PC-3 (cell line): ENCODE data around the gene H2AZ2. TPM values are rescaled to one million over a fixed set of nuclear protein-coding genes. Genes with fewer than 3 reads are reported as not detected.

Experiments used
- ATAC-seq: fragments of 200-7000 bp; cut with Tn5 transposase; 2 replicates; pipeline ENCODE4 v1.9.1; 2020; ENCODE audit warnings: mild to moderate bottlenecking, moderate library complexity
- BruUV-seq: library from RNA; stranded (reverse); fragments of 400-500 nt; replicated peaks from 2 replicates; lab custom pipeline; 2021; lab: Mats Ljungman, UMichigan
- CTCF ChIA-PET: fragments of 300-600 bp; sonication (Branson Sonifier 250); formaldehyde crosslinking; loops from one replicate; lab custom pipeline; 2022; ENCODE audit warnings: antibody characterized with exemption; lab: Charles Lee
- POLR2A ChIA-PET: fragments of 300-600 bp; sonication (Branson Sonifier 250); formaldehyde crosslinking; loops from one replicate; lab custom pipeline; 2022; ENCODE audit warnings: antibody characterized with exemption; ENCODE audit not compliant: unreplicated experiment; lab: Charles Lee
- DNase-seq: peaks from one replicate; pipeline ENCODE4 v3.0.0-alpha.2; 2015
- H2AFZ ChIP-seq: fragments of 300-600 bp; sonication (generic); 2 replicates; pipeline ENCODE4 v1.6.0; 2016; ENCODE audit warnings: antibody characterized with exemption, low read length
- H3F3A ChIP-seq: fragments of 300-600 bp; sonication (generic); one replicate; pipeline ENCODE4 v1.6.0; 2017; ENCODE audit warnings: antibody characterized with exemption, low read length, control low read depth, mild to moderate bottlenecking; ENCODE audit not compliant: unreplicated experiment
- H3K27ac ChIP-seq: fragments of 300-600 bp; sonication (generic); 2 replicates; pipeline ENCODE4 v1.5.1; 2016; ENCODE audit warnings: mild to moderate bottlenecking, low read length
- H3K27me3 ChIP-seq: fragments of 300-600 bp; sonication (generic); 2 replicates; pipeline ENCODE4 v1.6.1; 2016; ENCODE audit warnings: low read length, mixed read lengths
- H3K36me3 ChIP-seq: fragments of 300-600 bp; sonication (generic); 2 replicates; pipeline ENCODE4 v1.6.1; 2016; ENCODE audit warnings: low read depth, mixed run types, low read length, mixed read lengths
- H3K4me1 ChIP-seq: fragments of 300-600 bp; sonication (generic); 2 replicates; pipeline ENCODE4 v1.5.1; 2016; ENCODE audit warnings: low read length; ENCODE audit not compliant: insufficient read depth
- H3K4me2 ChIP-seq: fragments of 300-600 bp; sonication (generic); 2 replicates; pipeline ENCODE4 v1.6.0; 2016; ENCODE audit warnings: low read length
- H3K4me3 ChIP-seq: fragments of 300-600 bp; sonication (generic); 2 replicates; pipeline ENCODE4 v1.5.1; 2016; ENCODE audit warnings: mild to moderate bottlenecking, low read length, mixed read lengths
- H3K79me2 ChIP-seq: fragments of 300-600 bp; sonication (generic); 2 replicates; pipeline ENCODE4 v1.6.1; 2017; ENCODE audit warnings: low read length, mixed read lengths
- H3K9ac ChIP-seq: fragments of 300-600 bp; sonication (generic); 2 replicates; pipeline ENCODE4 v1.6.0; 2016; ENCODE audit warnings: mild to moderate bottlenecking, low read length
- H3K9me2 ChIP-seq: fragments of 300-600 bp; sonication (generic); replicated peaks from 2 replicates; pipeline ENCODE4 v1.6.1; 2016; ENCODE audit warnings: mixed run types, low read length, mixed read lengths
- H3K9me3 ChIP-seq: fragments of 300-600 bp; sonication (generic); 2 replicates; pipeline ENCODE4 v1.6.1; 2016; ENCODE audit warnings: low read length, mixed read lengths
- H4K20me1 ChIP-seq: fragments of 300-600 bp; sonication (generic); 2 replicates; pipeline ENCODE4 v1.6.1; 2016; ENCODE audit warnings: low read length, mixed read lengths
- EZH2 ChIP-seq: fragments of 300-600 bp; sonication (generic); IDR thresholded peaks from one replicate; pipeline ENCODE4 v1.6.1; 2017; ENCODE audit warnings: antibody characterized with exemption, mild to moderate bottlenecking, low read length; ENCODE audit not compliant: unreplicated experiment
- EZH2phosphoT487 ChIP-seq: fragments of 300-600 bp; sonication (generic); IDR thresholded peaks from 2 replicates; pipeline ENCODE4 v1.6.1; 2018; ENCODE audit warnings: mild to moderate bottlenecking, antibody characterized with exemption, low read length, borderline replicate concordance
- intact Hi-C: fragments of 100-400 bp; cut with micrococcal nuclease; formaldehyde crosslinking; loops from 2 replicates; pipeline ENCODE4 v1.9.0; 2023
- total RNA-seq: library from RNA; depleted of rRNA; stranded (reverse); fragments of >200 nt; gene quantifications from 2 replicates; pipeline ENCODE4 v1.2.3, GENCODE V29; 2014
- TF ChIP-seq, protein P1 (sequence below): fragments of 300-600 bp; sonication (generic); conservative IDR thresholded peaks from 2 replicates; pipeline ENCODE4 v1.5.1; 2017; ENCODE audit warnings: antibody characterized with exemption, low read depth, mild to moderate bottlenecking, low read length

Gene H2AZ2
- total RNA-seq, 1 experiment from 2014 or later, result 376 TPM

DNA sequence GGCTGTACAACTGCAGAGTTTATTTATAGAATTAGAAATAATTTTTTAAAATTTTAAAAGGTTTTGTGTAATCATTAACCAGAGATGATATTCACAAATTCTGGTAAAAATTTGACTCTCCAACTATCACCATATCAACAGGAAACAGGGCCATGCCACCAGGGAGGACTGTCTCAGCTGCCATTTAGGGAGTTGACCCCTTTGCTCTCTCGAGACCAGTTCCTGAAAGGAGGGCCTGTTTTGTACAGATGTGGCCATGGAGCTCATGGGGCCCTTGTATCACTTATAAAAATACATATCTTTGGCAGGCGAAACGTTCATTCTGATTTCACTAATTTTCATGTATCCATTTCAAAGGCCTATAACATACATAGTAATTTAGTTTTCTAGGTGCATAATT is 20.3 kb downstream of the H2AZ2 start:
- ChIA-PET CTCF (no interaction called here), POLR2A (no interaction called here)

DNA sequence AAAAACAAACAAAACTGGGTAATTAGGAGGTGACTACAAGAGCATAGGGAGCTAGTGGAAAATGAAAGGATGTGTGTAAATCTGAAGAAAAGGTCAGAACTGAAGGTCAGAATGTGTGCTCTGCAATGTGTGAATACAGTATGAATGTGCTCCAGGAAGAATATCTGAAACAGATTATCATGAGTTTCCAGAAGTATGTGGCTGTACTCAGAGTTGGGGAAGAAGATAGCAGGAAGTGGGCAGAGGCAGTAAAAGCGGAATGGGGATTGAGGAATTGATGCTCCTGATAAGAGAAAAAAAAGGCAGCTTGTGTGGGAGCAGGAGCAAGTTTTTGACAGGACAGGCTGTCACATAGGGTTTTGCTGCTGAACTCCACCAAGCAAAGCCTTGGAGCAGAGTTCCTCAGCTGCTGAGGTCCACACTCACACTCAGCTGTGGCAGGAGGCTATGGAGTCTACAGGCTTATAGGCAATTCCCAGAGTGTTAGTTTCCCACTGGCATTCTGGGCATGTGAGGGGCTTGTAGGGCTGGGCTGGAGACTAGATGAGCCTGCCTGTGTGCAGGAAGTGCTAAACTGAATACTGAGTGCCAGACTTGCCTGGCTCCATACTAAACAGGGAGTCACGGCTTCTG is 22.9 kb downstream of the H2AZ2 start:
- H3K79me2 ChIP-seq, result no peaks in the 10 kb centered on the region
- ChIA-PET POLR2A (no interaction called here), CTCF (no interaction called here)
- no peaks in the 10 kb centered on the region for H3K4me1 ChIP-seq
- H3F3A ChIP-seq, result no peaks in the 10 kb centered on the region
- intact Hi-C loops, result no loop called here
- no peaks in the 10 kb centered on the region for H4K20me1 ChIP-seq
- DNase-seq (no peak), ATAC-seq (no peak)
- H3K9me3 ChIP-seq, result no peaks in the 10 kb centered on the region
- no peak overlapping the region for H3K27ac ChIP-seq
- no peaks in the 10 kb centered on the region for H3K27me3 ChIP-seq
- H3K9ac ChIP-seq, result no peak overlapping the region
- no peak overlapping the region for H2AFZ ChIP-seq
- BruUV-seq, result no TSS peak
- no peak overlapping the region for H3K4me3 ChIP-seq
- H3K9me2 ChIP-seq, result no peaks in the 10 kb centered on the region
- no peak overlapping the region for H3K4me2 ChIP-seq
- TF ChIP-seq, protein P1, sequence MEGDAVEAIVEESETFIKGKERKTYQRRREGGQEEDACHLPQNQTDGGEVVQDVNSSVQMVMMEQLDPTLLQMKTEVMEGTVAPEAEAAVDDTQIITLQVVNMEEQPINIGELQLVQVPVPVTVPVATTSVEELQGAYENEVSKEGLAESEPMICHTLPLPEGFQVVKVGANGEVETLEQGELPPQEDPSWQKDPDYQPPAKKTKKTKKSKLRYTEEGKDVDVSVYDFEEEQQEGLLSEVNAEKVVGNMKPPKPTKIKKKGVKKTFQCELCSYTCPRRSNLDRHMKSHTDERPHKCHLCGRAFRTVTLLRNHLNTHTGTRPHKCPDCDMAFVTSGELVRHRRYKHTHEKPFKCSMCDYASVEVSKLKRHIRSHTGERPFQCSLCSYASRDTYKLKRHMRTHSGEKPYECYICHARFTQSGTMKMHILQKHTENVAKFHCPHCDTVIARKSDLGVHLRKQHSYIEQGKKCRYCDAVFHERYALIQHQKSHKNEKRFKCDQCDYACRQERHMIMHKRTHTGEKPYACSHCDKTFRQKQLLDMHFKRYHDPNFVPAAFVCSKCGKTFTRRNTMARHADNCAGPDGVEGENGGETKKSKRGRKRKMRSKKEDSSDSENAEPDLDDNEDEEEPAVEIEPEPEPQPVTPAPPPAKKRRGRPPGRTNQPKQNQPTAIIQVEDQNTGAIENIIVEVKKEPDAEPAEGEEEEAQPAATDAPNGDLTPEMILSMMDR, result no peak
- TF ChIP-seq EZH2 (no peak), EZH2phosphoT487 (no peak)
- H3K36me3 ChIP-seq, result peaks cover 22% of the 10 kb centered on the region

More for the DNA sequence above, 20.3 kb downstream of the H2AZ2 start:
- Histone ChIP-seq H2AFZ (no peak overlapping the region), H3K9me3 (no peaks in the 10 kb centered on the region), H3F3A (no peaks in the 10 kb centered on the region), H3K4me1 (no peaks in the 10 kb centered on the region), H3K27ac (no peak overlapping the region), H4K20me1 (no peaks in the 10 kb centered on the region), H3K36me3 (peaks cover 26% of the 10 kb centered on the region), H3K27me3 (no peaks in the 10 kb centered on the region), H3K9me2 (no peaks in the 10 kb centered on the region), H3K4me3 (no peak overlapping the region), H3K9ac (no peak overlapping the region), H3K79me2 (no peaks in the 10 kb centered on the region), H3K4me2 (no peak overlapping the region)
- no peak for ATAC-seq
- no peak for DNase-seq
- TSS peak; percentile 4 for BruUV-seq
- intact Hi-C loops, result no loop called here
- TF ChIP-seq EZH2 (no peak), EZH2phosphoT487 (no peak)
- TF ChIP-seq, protein P1, result no peak

DNA sequence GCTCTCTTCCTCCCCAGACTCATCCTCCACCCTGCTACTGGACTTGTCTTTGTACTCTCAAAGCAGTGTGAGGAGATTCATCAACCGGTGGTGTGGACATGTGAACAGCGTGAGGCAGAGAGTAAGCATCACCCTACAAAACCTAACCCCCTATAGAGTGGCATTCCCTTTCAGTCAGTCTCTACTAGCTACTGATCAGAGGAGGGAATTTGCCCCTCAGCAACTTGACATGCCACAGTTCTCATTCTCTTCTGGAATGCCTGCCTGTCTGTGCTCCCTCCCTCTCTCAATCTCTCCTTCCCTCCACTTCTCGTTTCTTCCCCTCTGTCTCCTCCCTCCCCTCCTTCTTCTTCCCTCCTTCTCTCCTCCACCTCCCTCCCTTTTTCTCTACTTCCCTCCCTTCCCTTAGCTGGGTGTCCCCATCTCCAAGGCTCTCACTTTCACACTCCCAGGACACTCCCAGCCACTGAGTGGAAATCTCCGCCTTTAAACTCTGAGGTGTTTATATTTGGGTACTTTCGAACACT is 24.6 kb downstream of the H2AZ2 start:
- intact Hi-C loops, result no loop called here
- no peak overlapping the region for H2AFZ ChIP-seq
- CTCF ChIA-PET, result no interaction called here
- TF ChIP-seq EZH2, result no peak
- no peak for TF ChIP-seq EZH2phosphoT487
- TF ChIP-seq, protein P1, result no peak
- ATAC-seq, result no peak
- H3K4me3 ChIP-seq, result no peak overlapping the region
- no TSS peak for BruUV-seq
- no peaks in the 10 kb centered on the region for H3F3A ChIP-seq
- no peaks in the 10 kb centered on the region for H3K9me3 ChIP-seq
- DNase-seq, result no peak
- POLR2A ChIA-PET, result no interaction called here
- peaks cover 10% of the 10 kb centered on the region; the same call in 1 of the 2 replicates for H3K36me3 ChIP-seq
- H3K4me1 ChIP-seq, result no peaks in the 10 kb centered on the region
- no peaks in the 10 kb centered on the region for H3K9me2 ChIP-seq
- H3K9ac ChIP-seq, result no peak overlapping the region
- H3K4me2 ChIP-seq, result no peak overlapping the region
- no peaks in the 10 kb centered on the region for H4K20me1 ChIP-seq
- no peaks in the 10 kb centered on the region for H3K79me2 ChIP-seq
- H3K27me3 ChIP-seq, result no peaks in the 10 kb centered on the region
- no peak overlapping the region for H3K27ac ChIP-seq
